Mesenchymal stem cell (in vitro differentiated cells and primary cell): ENCODE results near the gene ACBD4.
A peak's percentile ranks its signal among the peaks of the same experiment; 100 is the strongest.

Experiments
- DNase-seq: peaks from one replicate; pipeline ENCODE4 v3.0.0-alpha.2; 2013
- H2AFZ ChIP-seq: one replicate; pipeline ENCODE4 v1.6.1; 2013; ENCODE audit warnings: low read depth, mild to moderate bottlenecking, control low read depth, inconsistent platforms, low read length, moderate library complexity
- H2AK5ac ChIP-seq: 2 replicates; pipeline ENCODE4 v1.6.1; 2013; ENCODE audit warnings: low read length, moderate library complexity, mild to moderate bottlenecking, inconsistent platforms; ENCODE audit not compliant: severe bottlenecking
- H2BK120ac ChIP-seq: one replicate; pipeline ENCODE4 v1.6.1; 2013; ENCODE audit warnings: low read depth, mild to moderate bottlenecking, inconsistent platforms, low read length, moderate library complexity
- H2BK12ac ChIP-seq, 2 experiments: one replicate each; pipeline ENCODE4 v1.6.1; 2013; ENCODE audit warnings: inconsistent platforms in 2 of 2, low read length in 2 of 2, mild to moderate bottlenecking in 2 of 2, moderate library complexity in 2 of 2, control low read depth in 1 of 2
- H2BK15ac ChIP-seq: one replicate; pipeline ENCODE4 v1.6.1; 2013; ENCODE audit warnings: mild to moderate bottlenecking, low read depth, inconsistent platforms; ENCODE audit not compliant: poor library complexity, severe bottlenecking
- H2BK5ac ChIP-seq: 2 replicates; pipeline ENCODE4 v1.6.1; 2013; ENCODE audit warnings: low read depth, mild to moderate bottlenecking, low read length, control low read depth, inconsistent platforms; ENCODE audit not compliant: poor library complexity, severe bottlenecking
- H3K14ac ChIP-seq, 2 experiments: one replicate each; pipeline ENCODE4 v1.6.1; 2013; ENCODE audit warnings: inconsistent platforms in 2 of 2, low read length in 2 of 2, control low read depth in 1 of 2, mild to moderate bottlenecking in 1 of 2, moderate library complexity in 1 of 2
- H3K18ac ChIP-seq, 2 experiments: one replicate each; pipeline ENCODE4 v1.6.1; 2013; ENCODE audit warnings: inconsistent platforms in 2 of 2, low read length in 2 of 2, control low read depth in 1 of 2, low read depth in 1 of 2, mild to moderate bottlenecking in 1 of 2
- H3K23ac ChIP-seq, 2 experiments: one replicate each; pipeline ENCODE4 v1.6.1; 2013; ENCODE audit warnings: inconsistent platforms in 2 of 2, low read length in 2 of 2, mild to moderate bottlenecking in 2 of 2, moderate library complexity in 2 of 2, control low read depth in 1 of 2
- H3K27ac ChIP-seq: 2 replicates; pipeline ENCODE4 v1.5.1; 2013; ENCODE audit warnings: mild to moderate bottlenecking, moderate library complexity, low read length, control low read depth, inconsistent platforms; ENCODE audit not compliant: poor library complexity, severe bottlenecking
- H3K27me3 ChIP-seq, 2 experiments: 2 replicates each; pipeline versions ENCODE4 v1.6.1 to v1.7.0; 2013; ENCODE audit warnings: low read length in 2 of 2, mild to moderate bottlenecking in 2 of 2, moderate library complexity in 2 of 2, control low read depth in 1 of 2, inconsistent platforms in 1 of 2; ENCODE audit not compliant: control insufficient read depth in 1 of 2, insufficient read depth in 1 of 2
- H3K36me3 ChIP-seq, 2 experiments: 2 replicates each; pipeline versions ENCODE4 v1.6.1 to v1.7.0; 2013; ENCODE audit warnings: low read length in 2 of 2, control low read depth in 1 of 2, inconsistent platforms in 1 of 2, low read depth in 1 of 2, mild to moderate bottlenecking in 1 of 2; ENCODE audit not compliant: insufficient read depth in 2 of 2, control insufficient read depth in 1 of 2
- H3K4ac ChIP-seq, 2 experiments: one replicate each; pipeline ENCODE4 v1.6.1; 2013; ENCODE audit warnings: inconsistent platforms in 2 of 2, low read length in 2 of 2, mild to moderate bottlenecking in 2 of 2, moderate library complexity in 2 of 2, control low read depth in 1 of 2, low read depth in 1 of 2
- H3K4me1 ChIP-seq: 2 replicates; pipeline ENCODE4 v1.6.1; 2013; ENCODE audit warnings: low read depth, low read length, control low read depth; ENCODE audit not compliant: control insufficient read depth, insufficient read depth
- H3K4me2 ChIP-seq: 2 replicates; pipeline ENCODE4 v1.6.1; 2013; ENCODE audit warnings: low read length, mild to moderate bottlenecking, inconsistent platforms; ENCODE audit not compliant: poor library complexity, severe bottlenecking
- H3K4me3 ChIP-seq, 2 experiments: 2 replicates each; pipeline versions ENCODE4 v1.5.1 to v1.7.0; 2013; ENCODE audit warnings: low read length in 2 of 2, mild to moderate bottlenecking in 2 of 2, control low read depth in 1 of 2, low read depth in 1 of 2; ENCODE audit not compliant: insufficient read depth in 1 of 2
- H3K79me1 ChIP-seq: replicated peaks from 2 replicates; pipeline ENCODE4 v1.6.1; 2013; ENCODE audit warnings: mild to moderate bottlenecking, control low read depth, low read length, inconsistent platforms; ENCODE audit not compliant: poor library complexity, severe bottlenecking
- H3K9ac ChIP-seq: 2 replicates; pipeline ENCODE4 v1.7.0; 2013; ENCODE audit warnings: mild to moderate bottlenecking, low read length, moderate library complexity
- H3K9me3 ChIP-seq: 2 replicates; pipeline ENCODE4 v1.7.0; 2013; ENCODE audit warnings: mild to moderate bottlenecking, low read length; ENCODE audit not compliant: control insufficient read depth
- H4K8ac ChIP-seq: one replicate; pipeline ENCODE4 v1.6.1; 2013; ENCODE audit warnings: inconsistent platforms, mild to moderate bottlenecking, low read length, moderate library complexity
- H4K91ac ChIP-seq: one replicate; pipeline ENCODE4 v1.6.1; 2013; ENCODE audit warnings: mild to moderate bottlenecking, low read length, inconsistent platforms
- WGBS: methylation state at CpG from one replicate; pipeline ENCODE4 v1.1.7; 2013; ENCODE audit warnings: mixed read lengths; 5-methylcytosine and 5-hydroxymethylcytosine counted together

ACBD4 gene

GRCh38 chr17:45148183-45149036, 12.9 kb downstream of the ACBD4 start, which contains the start of gene HEXIM1:
TSS of gene HEXIM1 (plus strand) at chr17:45148475. CDS start at chr17:45149191, 716 bp downstream.
- Histone ChIP-seq H3K79me1 (peaks cover 12% of the 10 kb centered on the region), H3K18ac (peak within 1 kb of the TSS; percentile 98 to 99), H2BK15ac (peak within 1 kb of the TSS; percentile 69), H3K9ac (peak within 1 kb of the TSS; percentile 99), H3K9me3 (no peaks in the 10 kb centered on the region), H3K23ac (peak within 1 kb of the TSS in 1 of 2 experiments; percentile 98), H3K4me1 (peaks cover 27% of the 10 kb centered on the region), H4K91ac (peak within 1 kb of the TSS; percentile 91), H2BK120ac (peak within 1 kb of the TSS; percentile 71), H3K4me3 (peak within 1 kb of the TSS; percentile 95 to 96), H2AFZ (peak within 1 kb of the TSS; percentile 75), H2BK5ac (peak within 1 kb of the TSS; percentile 97), H3K36me3 (peaks cover 6 to 14% of the 10 kb centered on the region in 2 experiments), H2AK5ac (peak within 1 kb of the TSS; percentile 96), H3K4me2 (peak within 1 kb of the TSS; percentile 97), H3K27me3 (no peaks in the 10 kb centered on the region), H4K8ac (peak within 1 kb of the TSS; percentile 98), H2BK12ac (peak within 1 kb of the TSS; percentile 73 to 88), H3K27ac (peak within 1 kb of the TSS; percentile 98), H3K4ac (peak within 1 kb of the TSS; percentile 91 to 99), H3K14ac (peak within 1 kb of the TSS; percentile 95)
- DNase-seq: peak; percentile 100
- under 1% methylated on average over 55 of the region's 58 CpGs for WGBS

GRCh38 chr17:45149037-45149668, 13.7 kb downstream of the ACBD4 start:
- peak overlapping the region; percentile 89 for H2BK5ac ChIP-seq
- peak overlapping the region; percentile 58 for H2BK120ac ChIP-seq
- H2BK15ac ChIP-seq: peak overlapping the region; percentile 69
- no peaks in the 10 kb centered on the region for H3K9me3 ChIP-seq
- peak overlapping the region in 1 of 2 experiments; percentile 88 for H2BK12ac ChIP-seq
- H3K4ac ChIP-seq: peak overlapping the region; percentile 91 to 99
- peak overlapping the region; percentile 98 to 99 for H3K18ac ChIP-seq
- peaks cover 13% of the 10 kb centered on the region for H3K79me1 ChIP-seq
- H3K4me2 ChIP-seq: peak overlapping the region; percentile 97
- DNase-seq: peak; percentile 91
- H3K14ac ChIP-seq: peak overlapping the region; percentile 93 to 95
- under 1% methylated on average over 31 of the region's 32 CpGs for WGBS
- H3K23ac ChIP-seq: peak overlapping the region in 1 of 2 experiments; percentile 98
- H3K4me1 ChIP-seq: peaks cover 20% of the 10 kb centered on the region
- peak overlapping the region; percentile 99 for H3K9ac ChIP-seq
- peak overlapping the region; percentile 97 for H3K27ac ChIP-seq
- H2AFZ ChIP-seq: peak overlapping the region; percentile 75
- H3K36me3 ChIP-seq: peaks cover 6 to 14% of the 10 kb centered on the region in 2 experiments
- H4K8ac ChIP-seq: peak overlapping the region; percentile 85
- peak overlapping the region; percentile 86 for H4K91ac ChIP-seq
- H3K27me3 ChIP-seq: no peaks in the 10 kb centered on the region
- peak overlapping the region; percentile 96 for H2AK5ac ChIP-seq
- H3K4me3 ChIP-seq: peak overlapping the region; percentile 95 to 96

GRCh38 chr17:45149669-45150664, 14.5 kb downstream of the ACBD4 start:
- Histone ChIP-seq H2BK5ac (peak overlapping the region; percentile 89), H2BK12ac (peak overlapping the region in 1 of 2 experiments; percentile 80), H3K27ac (peak overlapping the region; percentile 97), H2AK5ac (peak overlapping the region; percentile 96), H3K4ac (peak overlapping the region; percentile 91 to 99), H3K27me3 (no peaks in the 10 kb centered on the region), H2AFZ (peak overlapping the region; percentile 75), H2BK15ac (no peak overlapping the region), H3K36me3 (peaks cover 6 to 8% of the 10 kb centered on the region in 2 experiments), H3K9ac (peak overlapping the region; percentile 99), H3K18ac (peak overlapping the region; percentile 98 to 99), H3K9me3 (no peaks in the 10 kb centered on the region), H3K4me1 (peaks cover 12% of the 10 kb centered on the region), H3K23ac (peak overlapping the region in 1 of 2 experiments; percentile 98), H3K4me3 (peak overlapping the region; percentile 82 to 95), H2BK120ac (peak overlapping the region; percentile 58), H4K8ac (peak overlapping the region; percentile 85), H3K14ac (peak overlapping the region; percentile 95 to 96), H3K79me1 (peaks cover 11% of the 10 kb centered on the region), H4K91ac (peak overlapping the region; percentile 4), H3K4me2 (peak overlapping the region; percentile 97)
- under 1% methylated on average over 55 of the region's 56 CpGs for WGBS
- DNase-seq: peak; percentile 66
